ENCODE results near the gene SELENOP. TPM values are rescaled to one million over a fixed set of nuclear protein-coding genes. Genes with fewer than 3 reads are reported as not detected.
"Not testable (repeated sequence)": the region's sequence is repeated elsewhere in the genome, so short reads cannot be mapped to it uniquely, and the experiment has no call there.

Gene SELENOP
- not detected in 2 replicates for total RNA-seq

GRCh38 chr5:42811591-42812446 lies at the start of gene SELENOP:
SELENOP (minus strand) TSS chr5:42811892; CDS start chr5:42808353, 3,539 bp downstream.
- H3K27ac Mint-ChIP-seq, result no peak within 1 kb of the TSS
- peak; percentile 13 for DNase-seq
- no peaks in the 10 kb centered on the region for H3K9me3 Mint-ChIP-seq
- peaks cover 5% of the 10 kb centered on the region for H3K4me1 Mint-ChIP-seq
- no peaks in the 10 kb centered on the region for H3K36me3 Mint-ChIP-seq (ENCODE audit: low read depth)
- H3K27me3 Mint-ChIP-seq, result no peaks in the 10 kb centered on the region
- intact Hi-C loops (cut with micrococcal nuclease), result no loop called here
- H3K4me3 Mint-ChIP-seq, result no peak within 1 kb of the TSS

- peaks cover 8% of the 10 kb centered on the region for H3K27me3 Mint-ChIP-seq
- no peak for DNase-seq
- H3K4me3 Mint-ChIP-seq, result no peak overlapping the region
- H3K27ac Mint-ChIP-seq, result no peak overlapping the region
- intact Hi-C loops (cut with micrococcal nuclease), result no loop called here
- H3K9me3 Mint-ChIP-seq, result peaks cover 6% of the 10 kb centered on the region
- no peaks in the 10 kb centered on the region for H3K4me1 Mint-ChIP-seq
- no peaks in the 10 kb centered on the region for H3K36me3 Mint-ChIP-seq (ENCODE audit: low read depth)
These were observed 47.0 kb upstream of the SELENOP start for GRCh38 chr5:42858687-42859086.

GRCh38 chr5:42858031-42858643 lies 46.4 kb upstream of the SELENOP start:
- no peaks in the 10 kb centered on the region for H3K4me1 Mint-ChIP-seq
- no peak overlapping the region for H3K4me3 Mint-ChIP-seq
- DNase-seq, result no peak
- H3K9me3 Mint-ChIP-seq, result peaks cover 6% of the 10 kb centered on the region
- intact Hi-C loops (cut with micrococcal nuclease), result no loop called here
- no peak overlapping the region for H3K27ac Mint-ChIP-seq
- H3K36me3 Mint-ChIP-seq (ENCODE audit: low read depth), result no peaks in the 10 kb centered on the region
- H3K27me3 Mint-ChIP-seq, result peaks cover 11% of the 10 kb centered on the region

- H3K4me3 Mint-ChIP-seq, result no peak overlapping the region
- no peaks in the 10 kb centered on the region for H3K4me1 Mint-ChIP-seq
- intact Hi-C loops (cut with micrococcal nuclease), result no loop called here
- peaks cover 7% of the 10 kb centered on the region for H3K27me3 Mint-ChIP-seq
- no peaks in the 10 kb centered on the region for H3K36me3 Mint-ChIP-seq (ENCODE audit: low read depth)
- no peak for DNase-seq
- no peaks in the 10 kb centered on the region for H3K9me3 Mint-ChIP-seq
- no peak overlapping the region for H3K27ac Mint-ChIP-seq
These were observed 44.1 kb upstream of the SELENOP start for GRCh38 chr5:42855811-42856210.

GRCh38 chr5:42855386-42855785 lies 43.7 kb upstream of the SELENOP start:
- H3K36me3 Mint-ChIP-seq (ENCODE audit: low read depth), result no peaks in the 10 kb centered on the region
- intact Hi-C loops (cut with micrococcal nuclease), result no loop called here
- H3K9me3 Mint-ChIP-seq, result no peaks in the 10 kb centered on the region
- no peaks in the 10 kb centered on the region for H3K4me1 Mint-ChIP-seq
- H3K27ac Mint-ChIP-seq, result no peak overlapping the region
- DNase-seq, result no peak
- H3K4me3 Mint-ChIP-seq, result no peak overlapping the region
- peaks cover 5% of the 10 kb centered on the region for H3K27me3 Mint-ChIP-seq

- H3K4me1 Mint-ChIP-seq, result no peaks in the 10 kb centered on the region
- peaks cover 7% of the 10 kb centered on the region for H3K27me3 Mint-ChIP-seq
- intact Hi-C loops (cut with micrococcal nuclease), result no loop called here
- H3K4me3 Mint-ChIP-seq, result no peak overlapping the region
- DNase-seq, result no peak
- H3K9me3 Mint-ChIP-seq, result no peaks in the 10 kb centered on the region
- no peaks in the 10 kb centered on the region for H3K36me3 Mint-ChIP-seq (ENCODE audit: low read depth)
- no peak overlapping the region for H3K27ac Mint-ChIP-seq
These were observed 43.1 kb upstream of the SELENOP start for GRCh38 chr5:42854795-42855194.

GRCh38 chr5:42852826-42853225 lies 41.1 kb upstream of the SELENOP start:
- intact Hi-C loops (cut with micrococcal nuclease), result no loop called here
- no peak overlapping the region for H3K4me3 Mint-ChIP-seq
- peaks cover 7% of the 10 kb centered on the region for H3K27me3 Mint-ChIP-seq
- no peaks in the 10 kb centered on the region for H3K9me3 Mint-ChIP-seq
- H3K4me1 Mint-ChIP-seq, result no peaks in the 10 kb centered on the region
- H3K27ac Mint-ChIP-seq, result no peak overlapping the region
- no peaks in the 10 kb centered on the region for H3K36me3 Mint-ChIP-seq (ENCODE audit: low read depth)
- DNase-seq, result no peak

- Mint-ChIP-seq H3K9me3 (no peaks in the 10 kb centered on the region), H3K4me1 (no peaks in the 10 kb centered on the region), H3K27me3 (peaks cover 7% of the 10 kb centered on the region), H3K4me3 (no peak overlapping the region), H3K27ac (no peak overlapping the region), H3K36me3 (ENCODE audit: low read depth) (no peaks in the 10 kb centered on the region)
- DNase-seq, result no peak
- intact Hi-C loops (cut with micrococcal nuclease), result no loop called here
These were observed 39.8 kb upstream of the SELENOP start for GRCh38 chr5:42851481-42851880.

- Mint-ChIP-seq H3K27ac (no peak overlapping the region), H3K27me3 (peaks cover 9% of the 10 kb centered on the region), H3K4me1 (no peaks in the 10 kb centered on the region), H3K36me3 (ENCODE audit: low read depth) (no peaks in the 10 kb centered on the region), H3K4me3 (no peak overlapping the region), H3K9me3 (no peaks in the 10 kb centered on the region)
- intact Hi-C loops (cut with micrococcal nuclease), result no loop called here
- DNase-seq, result no peak
These were observed 36.9 kb upstream of the SELENOP start for GRCh38 chr5:42848545-42848944.

- H3K27ac Mint-ChIP-seq; H3K4me1 Mint-ChIP-seq; DNase-seq; intact Hi-C loops (cut with micrococcal nuclease); H3K4me3 Mint-ChIP-seq; H3K36me3 Mint-ChIP-seq (ENCODE audit: low read depth); H3K9me3 Mint-ChIP-seq; H3K27me3 Mint-ChIP-seq: not testable (repeated sequence)
These were observed 32.7 kb upstream of the SELENOP start for GRCh38 chr5:42844408-42844807.

GRCh38 chr5:42843675-42844292 lies 32.1 kb upstream of the SELENOP start:
- Mint-ChIP-seq H3K36me3 (ENCODE audit: low read depth) (no peaks in the 10 kb centered on the region), H3K27ac (no peak overlapping the region), H3K4me1 (no peaks in the 10 kb centered on the region), H3K4me3 (no peak overlapping the region), H3K9me3 (no peaks in the 10 kb centered on the region), H3K27me3 (peaks cover 5% of the 10 kb centered on the region)
- DNase-seq, result no peak
- intact Hi-C loops (cut with micrococcal nuclease), result no loop called here

- intact Hi-C loops (cut with micrococcal nuclease), result no loop called here
- no peaks in the 10 kb centered on the region for H3K36me3 Mint-ChIP-seq (ENCODE audit: low read depth)
- no peaks in the 10 kb centered on the region for H3K4me1 Mint-ChIP-seq
- H3K27ac Mint-ChIP-seq, result no peak overlapping the region
- no peaks in the 10 kb centered on the region for H3K9me3 Mint-ChIP-seq
- H3K4me3 Mint-ChIP-seq, result no peak overlapping the region
- DNase-seq, result no peak
- H3K27me3 Mint-ChIP-seq, result peaks cover 7% of the 10 kb centered on the region
These were observed 31.4 kb upstream of the SELENOP start for GRCh38 chr5:42842921-42843641.

- Mint-ChIP-seq H3K27ac (no peak overlapping the region), H3K4me3 (no peak overlapping the region), H3K9me3 (no peaks in the 10 kb centered on the region), H3K27me3 (peaks cover 6% of the 10 kb centered on the region), H3K36me3 (ENCODE audit: low read depth) (no peaks in the 10 kb centered on the region), H3K4me1 (no peaks in the 10 kb centered on the region)
- intact Hi-C loops (cut with micrococcal nuclease), result no loop called here
- DNase-seq, result no peak
These were observed 29.3 kb upstream of the SELENOP start for GRCh38 chr5:42840842-42841567.
